ENCODE data around the gene LHX6. TPM values are rescaled to one million over a fixed set of nuclear protein-coding genes. Genes with fewer than 3 reads are reported as not detected.

LHX6 gene
- total RNA-seq, 2 experiments from 2014 or later: 0.07 to 0.22 TPM

DNA sequence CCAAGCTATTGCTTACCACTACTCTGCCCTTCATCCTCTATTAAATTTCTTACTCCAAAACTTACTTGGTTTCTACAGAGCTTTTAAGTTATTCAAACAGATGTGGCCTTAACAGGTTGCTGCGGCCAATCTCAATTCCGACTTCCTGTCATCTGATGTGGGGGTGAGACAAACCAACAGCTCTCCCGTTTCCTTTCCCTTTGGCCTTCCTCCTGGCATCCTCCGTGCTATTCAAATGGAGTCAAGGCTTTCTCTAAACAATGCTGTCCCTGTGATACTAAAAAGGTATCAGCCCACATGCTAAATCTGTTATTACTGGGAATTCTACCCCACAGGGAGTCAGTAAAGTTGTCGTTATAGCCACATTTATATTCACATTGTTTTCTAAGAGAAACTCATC, 24.0 kb upstream of the LHX6 start:
- ATAC-seq (no peak), DNase-seq (no peak)
- Mint-ChIP-seq H3K27me3 (no peaks in the 10 kb centered on the region), H3K4me3 (no peak overlapping the region), H3K36me3 (ENCODE audit: low read depth) (peaks cover 37% of the 10 kb centered on the region), H3K27ac (no peak overlapping the region), H3K4me1 (ENCODE audit: low read depth) (peaks cover 11% of the 10 kb centered on the region), H3K9me3 (no peaks in the 10 kb centered on the region)
- ChIA-PET CTCF (interaction anchor here (1.5 kb wide), 1 partner anchor 154 kb away, joined by 3 read pairs; no protein-coding TSS in a partner anchor), POLR2A (no interaction called here)
- TF ChIP-seq, protein P1, sequence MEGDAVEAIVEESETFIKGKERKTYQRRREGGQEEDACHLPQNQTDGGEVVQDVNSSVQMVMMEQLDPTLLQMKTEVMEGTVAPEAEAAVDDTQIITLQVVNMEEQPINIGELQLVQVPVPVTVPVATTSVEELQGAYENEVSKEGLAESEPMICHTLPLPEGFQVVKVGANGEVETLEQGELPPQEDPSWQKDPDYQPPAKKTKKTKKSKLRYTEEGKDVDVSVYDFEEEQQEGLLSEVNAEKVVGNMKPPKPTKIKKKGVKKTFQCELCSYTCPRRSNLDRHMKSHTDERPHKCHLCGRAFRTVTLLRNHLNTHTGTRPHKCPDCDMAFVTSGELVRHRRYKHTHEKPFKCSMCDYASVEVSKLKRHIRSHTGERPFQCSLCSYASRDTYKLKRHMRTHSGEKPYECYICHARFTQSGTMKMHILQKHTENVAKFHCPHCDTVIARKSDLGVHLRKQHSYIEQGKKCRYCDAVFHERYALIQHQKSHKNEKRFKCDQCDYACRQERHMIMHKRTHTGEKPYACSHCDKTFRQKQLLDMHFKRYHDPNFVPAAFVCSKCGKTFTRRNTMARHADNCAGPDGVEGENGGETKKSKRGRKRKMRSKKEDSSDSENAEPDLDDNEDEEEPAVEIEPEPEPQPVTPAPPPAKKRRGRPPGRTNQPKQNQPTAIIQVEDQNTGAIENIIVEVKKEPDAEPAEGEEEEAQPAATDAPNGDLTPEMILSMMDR (IDR thresholded peaks at IDR 0.05): no peak
- intact Hi-C loops (cut with micrococcal nuclease): no loop called here

DNA sequence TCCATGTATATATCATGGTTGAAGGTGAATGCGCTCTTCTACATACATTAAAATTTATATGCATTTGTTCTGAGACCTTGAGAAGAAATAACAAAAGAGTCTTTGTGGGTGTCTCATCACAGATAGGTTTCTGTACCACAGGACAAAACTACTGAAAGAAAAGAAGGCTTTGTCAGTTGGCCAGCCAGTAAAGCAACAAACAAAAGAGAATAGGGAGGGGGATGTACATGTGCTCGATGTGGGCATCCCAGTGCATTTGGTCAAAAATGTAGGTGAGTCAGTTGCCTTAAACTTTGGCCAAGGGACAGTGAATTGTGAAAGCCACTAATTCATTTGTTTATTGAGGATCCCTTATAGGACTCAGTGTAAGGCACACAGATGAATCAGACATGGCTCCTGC, 22.6 kb upstream of the LHX6 start:
- H3K4me1 Mint-ChIP-seq (ENCODE audit: low read depth): peaks cover 11% of the 10 kb centered on the region
- ATAC-seq (no peak), DNase-seq (no peak)
- H3K36me3 Mint-ChIP-seq (ENCODE audit: low read depth): peaks cover 35% of the 10 kb centered on the region
- no peaks in the 10 kb centered on the region for H3K27me3 Mint-ChIP-seq
- intact Hi-C loops (cut with micrococcal nuclease): no loop called here
- H3K4me3 Mint-ChIP-seq: no peak overlapping the region
- H3K27ac Mint-ChIP-seq: no peak overlapping the region
- no peaks in the 10 kb centered on the region for H3K9me3 Mint-ChIP-seq
- TF ChIP-seq, protein P1 (IDR thresholded peaks at IDR 0.05): no peak
- ChIA-PET CTCF (no interaction called here), POLR2A (interaction anchor here (0.7 kb wide), 1 partner anchor 14 kb away, joined by 3 read pairs; no protein-coding TSS in a partner anchor)

DNA sequence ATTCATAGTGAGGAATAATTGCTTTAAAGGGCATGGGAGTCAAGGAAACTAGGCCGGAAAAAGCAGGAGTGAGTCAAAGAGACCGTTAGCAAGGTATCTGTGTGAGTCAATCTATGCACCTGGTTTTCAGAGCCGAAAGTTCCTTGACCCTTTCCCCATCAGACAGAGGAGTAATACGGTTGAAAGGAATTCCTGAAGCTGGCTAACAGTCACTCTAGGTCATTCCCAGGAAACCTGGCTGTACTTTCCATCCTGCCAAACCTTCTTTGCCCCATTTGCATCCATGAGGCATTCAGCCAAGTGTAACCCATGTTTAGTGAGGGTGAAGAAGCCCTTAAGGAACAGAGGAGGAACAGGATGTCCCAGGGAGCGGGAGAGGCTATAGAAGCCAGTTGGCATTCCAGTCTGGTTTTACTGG, 19.7 kb upstream of the LHX6 start:
- H3K27ac Mint-ChIP-seq: no peak overlapping the region
- no peak for DNase-seq
- peaks cover 46% of the 10 kb centered on the region for H3K36me3 Mint-ChIP-seq (ENCODE audit: low read depth)
- H3K4me3 Mint-ChIP-seq: no peak overlapping the region
- intact Hi-C loops (cut with micrococcal nuclease): no loop called here
- TF ChIP-seq, protein P1 (IDR thresholded peaks at IDR 0.05): no peak
- no peaks in the 10 kb centered on the region for H3K27me3 Mint-ChIP-seq
- ChIA-PET CTCF (no interaction called here), POLR2A (interaction anchor here (0.6 kb wide), 1 partner anchor 1089 kb away, joined by 3 read pairs; no protein-coding TSS in a partner anchor)
- peaks cover 8% of the 10 kb centered on the region for H3K4me1 Mint-ChIP-seq (ENCODE audit: low read depth)
- H3K9me3 Mint-ChIP-seq: no peaks in the 10 kb centered on the region
- no peak for ATAC-seq

DNA sequence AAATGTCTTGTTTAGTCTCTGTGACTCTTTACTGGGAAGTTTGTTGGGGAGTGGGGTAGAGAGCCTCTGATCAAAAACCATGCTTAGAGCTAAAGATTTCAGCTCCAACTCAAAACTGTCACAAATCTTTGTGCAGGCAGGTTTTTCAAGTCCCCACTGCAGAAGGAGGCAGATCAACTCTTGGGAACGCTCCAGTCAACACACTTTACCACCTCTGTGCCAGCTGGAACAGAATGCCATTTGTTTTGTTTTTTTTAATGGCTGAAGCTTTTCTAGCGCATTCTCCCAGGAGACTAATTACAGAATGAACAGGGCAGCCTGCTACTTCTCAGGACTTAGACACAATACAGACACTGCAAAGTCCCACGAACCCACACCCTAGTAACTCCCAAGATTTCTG, 17.9 kb upstream of the LHX6 start:
- Mint-ChIP-seq H3K4me3 (no peak overlapping the region), H3K4me1 (ENCODE audit: low read depth) (no peaks in the 10 kb centered on the region), H3K9me3 (no peaks in the 10 kb centered on the region), H3K27ac (no peak overlapping the region), H3K36me3 (ENCODE audit: low read depth) (peaks cover 38% of the 10 kb centered on the region), H3K27me3 (no peaks in the 10 kb centered on the region)
- CTCF ChIA-PET: no interaction called here
- POLR2A ChIA-PET: no interaction called here
- no peak for DNase-seq
- TF ChIP-seq, protein P1 (IDR thresholded peaks at IDR 0.05): no peak
- intact Hi-C loops (cut with micrococcal nuclease): no loop called here
- no peak for ATAC-seq

DNA sequence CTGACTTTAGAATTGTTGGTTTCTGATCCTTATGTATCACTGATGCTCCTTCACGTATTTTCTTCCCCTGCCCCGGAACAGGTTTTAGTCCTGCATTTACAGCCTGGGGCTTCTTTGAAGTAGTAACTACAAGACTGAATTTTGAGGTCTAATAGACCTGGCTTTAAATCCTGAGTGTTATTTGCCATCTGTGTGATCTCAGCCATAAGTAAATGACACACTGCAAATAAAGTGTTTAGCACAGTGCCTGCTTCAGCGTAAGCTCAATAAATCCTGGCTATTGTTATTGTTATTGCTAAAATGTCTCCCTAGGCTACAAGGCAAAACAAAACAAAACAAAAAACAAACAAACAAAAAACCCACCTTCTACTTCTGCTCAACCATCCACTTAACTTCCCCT, 15.6 kb upstream of the LHX6 start:
- ChIA-PET POLR2A (interaction anchor here (1.2 to 1.7 kb wide), 2 partner anchors 16 to 19 kb away, joined by 3 to 9 read pairs; partner anchors contain the start of genes MRRF and RBM18), CTCF (interaction anchor here (1.4 kb wide), 1 partner anchor 106 kb away, joined by 4 read pairs; no protein-coding TSS in a partner anchor)
- Mint-ChIP-seq H3K9me3 (no peaks in the 10 kb centered on the region), H3K27me3 (no peaks in the 10 kb centered on the region), H3K27ac (no peak overlapping the region), H3K36me3 (ENCODE audit: low read depth) (peaks cover 34% of the 10 kb centered on the region), H3K4me3 (no peak overlapping the region), H3K4me1 (ENCODE audit: low read depth) (no peaks in the 10 kb centered on the region)
- no peak for ATAC-seq
- TF ChIP-seq, protein P1 (IDR thresholded peaks at IDR 0.05): no peak
- intact Hi-C loops (cut with micrococcal nuclease): no loop called here
- no peak for DNase-seq

All from activated CD8-positive, alpha-beta T cell treated with anti-CD3 and anti-CD28 coated beads for 36 hours (primary cell).